ENCODE data around the gene SDC3. TPM values are rescaled to one million over a fixed set of nuclear protein-coding genes. Genes with fewer than 3 reads are reported as not detected.
A peak's percentile ranks its signal among the peaks of the same experiment; 100 is the strongest.

Gene SDC3
- total and polyA plus RNA-seq, 7 donors, result 3.3 to 11.6 (median 6.8) TPM

DNA sequence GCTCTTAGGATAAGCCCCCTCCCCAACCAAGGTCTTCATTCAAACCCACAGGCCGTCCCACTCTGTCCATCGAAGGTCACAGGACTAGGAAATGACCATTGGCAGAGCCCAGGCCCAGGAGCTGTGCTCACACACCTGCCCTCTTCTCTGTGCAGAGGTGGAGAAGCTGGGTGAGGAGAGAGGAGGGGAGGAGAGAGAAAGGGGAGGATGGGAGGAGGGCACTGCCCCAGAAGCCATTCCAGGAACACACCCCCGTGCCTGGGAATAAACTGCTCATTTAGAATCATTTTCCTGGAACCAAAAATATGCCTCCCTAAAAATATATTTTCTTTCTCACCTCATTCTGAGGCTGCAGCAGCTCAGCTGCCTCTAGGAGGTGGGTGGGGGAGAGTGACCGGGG is 6.4 kb upstream of the SDC3 start:
- Histone ChIP-seq H3K27ac (no peak overlapping the region), H3K9me3 (no peaks in the 10 kb centered on the region), H3K36me3 (ENCODE audit: insufficient read depth in 1 of 2, low read depth in 1 of 2) (no peaks in the 10 kb centered on the region), H3K4me3 (no peak overlapping the region), H3K27me3 (ENCODE audit: insufficient read depth in 3 of 3, low read length in 2 of 3) (no peaks in the 10 kb centered on the region), H3K4me1 (no peaks in the 10 kb centered on the region)
- WGBS, 3 donors, result 79 to 90% (median 89%) methylated on average over 4 of the region's 4 CpGs
- no peak for DNase-seq
- intact Hi-C loops (cut with DNase I), result loop anchor here in 1 of 2 donors (5.0 kb wide), 1 partner anchor 193 kb away; the partner anchor contains the start of gene MATN1
- TF ChIP-seq, protein P1, sequence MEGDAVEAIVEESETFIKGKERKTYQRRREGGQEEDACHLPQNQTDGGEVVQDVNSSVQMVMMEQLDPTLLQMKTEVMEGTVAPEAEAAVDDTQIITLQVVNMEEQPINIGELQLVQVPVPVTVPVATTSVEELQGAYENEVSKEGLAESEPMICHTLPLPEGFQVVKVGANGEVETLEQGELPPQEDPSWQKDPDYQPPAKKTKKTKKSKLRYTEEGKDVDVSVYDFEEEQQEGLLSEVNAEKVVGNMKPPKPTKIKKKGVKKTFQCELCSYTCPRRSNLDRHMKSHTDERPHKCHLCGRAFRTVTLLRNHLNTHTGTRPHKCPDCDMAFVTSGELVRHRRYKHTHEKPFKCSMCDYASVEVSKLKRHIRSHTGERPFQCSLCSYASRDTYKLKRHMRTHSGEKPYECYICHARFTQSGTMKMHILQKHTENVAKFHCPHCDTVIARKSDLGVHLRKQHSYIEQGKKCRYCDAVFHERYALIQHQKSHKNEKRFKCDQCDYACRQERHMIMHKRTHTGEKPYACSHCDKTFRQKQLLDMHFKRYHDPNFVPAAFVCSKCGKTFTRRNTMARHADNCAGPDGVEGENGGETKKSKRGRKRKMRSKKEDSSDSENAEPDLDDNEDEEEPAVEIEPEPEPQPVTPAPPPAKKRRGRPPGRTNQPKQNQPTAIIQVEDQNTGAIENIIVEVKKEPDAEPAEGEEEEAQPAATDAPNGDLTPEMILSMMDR (IDR thresholded peaks at IDR 0.05), result no peak
- ATAC-seq, result no peak

- Histone ChIP-seq H3K9me3 (no peaks in the 10 kb centered on the region), H3K27me3 (ENCODE audit: insufficient read depth in 3 of 3, low read length in 2 of 3) (no peaks in the 10 kb centered on the region), H3K4me3 (no peak overlapping the region), H3K36me3 (ENCODE audit: insufficient read depth in 1 of 2, low read depth in 1 of 2) (no peaks in the 10 kb centered on the region), H3K4me1 (no peaks in the 10 kb centered on the region), H3K27ac (no peak overlapping the region)
- intact Hi-C loops (cut with DNase I), result loop anchor here in 1 of 2 donors (5.0 kb wide), 1 partner anchor 192 kb away; the partner anchor contains the start of gene MATN1
- DNase-seq, result no peak
- WGBS, 3 donors, result 88 to 98% (median 90%) methylated on average over 3 of the region's 3 CpGs
- no peak for ATAC-seq
- TF ChIP-seq, protein P1 (IDR thresholded peaks at IDR 0.05), result no peak
Observed at GRCh38 chr1:30914587-30914922, 6.0 kb upstream of the SDC3 start.

DNA sequence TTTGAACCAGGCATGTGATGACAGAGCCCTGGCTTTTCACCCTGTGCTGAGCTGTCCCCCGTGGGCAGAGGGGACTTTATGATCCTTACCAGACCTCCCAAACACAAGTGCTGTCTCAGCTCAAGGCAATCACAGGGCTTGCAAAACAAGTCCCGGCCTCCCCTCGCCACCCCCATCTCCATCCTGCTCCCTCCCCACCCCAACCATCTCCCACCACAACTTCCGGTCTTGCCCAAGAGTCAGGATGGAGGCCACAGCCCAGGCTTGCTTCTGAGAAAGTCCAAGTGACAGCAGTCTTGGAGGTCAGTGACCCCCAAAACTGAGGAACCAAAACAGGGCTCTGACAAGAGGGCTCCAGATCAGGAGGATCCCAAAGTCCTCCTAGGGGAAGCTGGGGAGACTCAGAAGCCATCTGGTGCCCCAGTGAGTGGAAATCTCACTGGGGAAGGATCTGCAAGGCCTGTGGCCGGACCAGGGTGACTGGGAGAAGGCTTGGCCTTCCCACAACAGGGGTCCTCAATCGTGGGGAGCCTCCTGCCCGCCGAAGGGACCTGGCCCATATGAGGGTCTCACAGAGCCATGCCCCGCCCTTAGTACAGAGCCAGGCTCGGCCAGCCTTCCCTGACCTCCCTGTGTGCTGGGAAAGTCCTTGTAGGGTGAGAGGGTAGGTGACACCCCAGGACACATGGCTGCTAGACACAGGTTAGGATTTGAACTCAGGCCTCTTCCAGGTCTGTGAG is 4.5 kb upstream of the SDC3 start:
- no peak for ATAC-seq
- H3K4me3 ChIP-seq, result no peak overlapping the region

DNA sequence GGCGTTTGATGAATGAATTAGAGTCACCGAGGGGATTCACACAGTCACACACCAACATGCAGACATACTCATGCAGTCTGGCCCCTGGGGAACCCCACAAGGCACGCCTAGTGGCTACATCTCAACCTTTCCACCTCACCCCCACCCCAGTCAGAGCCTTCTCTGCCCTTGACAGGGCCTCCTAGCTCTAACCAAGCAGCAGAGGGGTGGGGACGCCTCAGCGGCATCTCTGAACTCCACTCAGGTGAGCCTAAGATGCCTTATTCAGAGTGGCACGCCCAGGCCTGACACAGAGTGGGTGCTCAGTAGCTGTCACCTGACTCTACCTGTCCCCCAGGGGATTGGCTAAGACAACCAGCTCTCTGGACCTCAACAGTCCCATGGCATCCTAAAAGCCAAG is 3.7 kb upstream of the SDC3 start:
- Histone ChIP-seq H3K4me3 (no peak overlapping the region), H3K4me1 (no peaks in the 10 kb centered on the region), H3K36me3 (ENCODE audit: insufficient read depth in 1 of 2, low read depth in 1 of 2) (no peaks in the 10 kb centered on the region), H3K27ac (no peak overlapping the region), H3K9me3 (no peaks in the 10 kb centered on the region), H3K27me3 (ENCODE audit: insufficient read depth in 3 of 3, low read length in 2 of 3) (peaks cover 0 to 6% (median 0%) of the 10 kb centered on the region in 3 donors)
- intact Hi-C loops (cut with DNase I), result loop anchor here in 1 of 2 donors (5.0 kb wide), 1 partner anchor 190 kb away; the partner anchor contains the start of gene MATN1
- TF ChIP-seq, protein P1 (IDR thresholded peaks at IDR 0.05), result no peak
- DNase-seq (no peak), ATAC-seq (no peak)
- WGBS, 3 donors, result 90 to 91% (median 91%) methylated on average over 6 of the region's 6 CpGs

More for the DNA sequence above, 4.5 kb upstream of the SDC3 start:
- Histone ChIP-seq H3K36me3 (ENCODE audit: insufficient read depth in 1 of 2, low read depth in 1 of 2) (no peaks in the 10 kb centered on the region), H3K27ac (no peak overlapping the region), H3K9me3 (no peaks in the 10 kb centered on the region), H3K27me3 (ENCODE audit: insufficient read depth in 3 of 3, low read length in 2 of 3) (peaks cover 0 to 6% (median 0%) of the 10 kb centered on the region in 3 donors), H3K4me1 (no peaks in the 10 kb centered on the region)
- peak; percentile 51 to 67 for DNase-seq
- TF ChIP-seq, protein P1 (IDR thresholded peaks at IDR 0.05), result no peak
- intact Hi-C loops (cut with DNase I), result loop anchor here in 1 of 2 donors (5.0 kb wide), 1 partner anchor 191 kb away; the partner anchor contains the start of gene MATN1
- WGBS, 3 donors, result 83 to 92% (median 86%) methylated on average over 10 of the region's 10 CpGs

Data from psoas muscle (tissue), 8 donors.